ENCODE measurements around the gene D2HGDH.

DNA sequence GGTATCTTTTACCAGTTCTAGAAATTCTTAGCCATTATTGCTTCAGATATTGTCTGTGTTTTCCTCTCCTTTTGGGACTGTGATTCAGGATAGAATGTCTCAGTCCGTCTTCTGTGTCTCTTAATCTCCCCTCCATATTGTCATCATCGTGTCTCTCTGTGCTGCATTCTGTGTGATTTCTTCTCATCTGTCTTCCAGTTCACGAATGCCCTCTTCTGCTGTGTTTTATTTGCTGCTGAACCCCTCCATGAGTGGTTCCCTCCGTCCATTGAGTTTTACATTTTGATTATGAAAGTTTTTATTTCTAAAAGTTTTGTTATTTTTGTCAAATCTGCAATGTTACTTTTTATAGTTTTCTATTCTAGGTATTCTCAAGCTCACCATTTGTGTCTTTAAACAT lies 11.7 kb downstream of the D2HGDH start:
- TF ChIP-seq, protein P1, sequence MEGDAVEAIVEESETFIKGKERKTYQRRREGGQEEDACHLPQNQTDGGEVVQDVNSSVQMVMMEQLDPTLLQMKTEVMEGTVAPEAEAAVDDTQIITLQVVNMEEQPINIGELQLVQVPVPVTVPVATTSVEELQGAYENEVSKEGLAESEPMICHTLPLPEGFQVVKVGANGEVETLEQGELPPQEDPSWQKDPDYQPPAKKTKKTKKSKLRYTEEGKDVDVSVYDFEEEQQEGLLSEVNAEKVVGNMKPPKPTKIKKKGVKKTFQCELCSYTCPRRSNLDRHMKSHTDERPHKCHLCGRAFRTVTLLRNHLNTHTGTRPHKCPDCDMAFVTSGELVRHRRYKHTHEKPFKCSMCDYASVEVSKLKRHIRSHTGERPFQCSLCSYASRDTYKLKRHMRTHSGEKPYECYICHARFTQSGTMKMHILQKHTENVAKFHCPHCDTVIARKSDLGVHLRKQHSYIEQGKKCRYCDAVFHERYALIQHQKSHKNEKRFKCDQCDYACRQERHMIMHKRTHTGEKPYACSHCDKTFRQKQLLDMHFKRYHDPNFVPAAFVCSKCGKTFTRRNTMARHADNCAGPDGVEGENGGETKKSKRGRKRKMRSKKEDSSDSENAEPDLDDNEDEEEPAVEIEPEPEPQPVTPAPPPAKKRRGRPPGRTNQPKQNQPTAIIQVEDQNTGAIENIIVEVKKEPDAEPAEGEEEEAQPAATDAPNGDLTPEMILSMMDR (IDR thresholded peaks at IDR 0.05), result no peak
- no peak for TF ChIP-seq POLR2A (IDR thresholded peaks at IDR 0.05)

Measured in thyroid gland (tissue), 4 donors.